K562 (cell line): ENCODE results near the gene STEAP2. TPM values are rescaled to one million over a fixed set of nuclear protein-coding genes. Genes with fewer than 3 reads are reported as not detected.

ENCODE experiments used
- ATAC-seq: fragments of 200-7000 bp; cut with Tn5 transposase; 3 replicates; pipeline ENCODE4 v1.9.1; 2020; ENCODE audit warnings: moderate library complexity
- BruUV-seq: library from RNA; stranded (reverse); fragments of 400-500 nt; replicated peaks from 2 replicates; lab custom pipeline; 2021; lab: Mats Ljungman, UMichigan
- CTCF ChIA-PET: fragments of 300-600 bp; formaldehyde crosslinking; extraction: SDS; loops from one replicate; lab custom pipeline; 2021; ENCODE audit warnings: low intra/inter-chr PET ratio; lab: Yijun Ruan, JAX
- POLR2A ChIA-PET: fragments of 300-600, 350-650 bp; sonication (Branson Sonifier 250); formaldehyde crosslinking; extraction: SDS; loops from one replicate; lab custom pipeline; 2021; ENCODE audit warnings: antibody characterized with exemption, inconsistent platforms; lab: Yijun Ruan, JAX
- DNase-seq, 4 experiments: peaks; one replicate each; pipeline versions ENCODE4 v3.0.0 to v3.0.0-alpha.2; 2011 to 2018; ENCODE audit warnings: low spot score in 3 of 4, mixed read lengths in 3 of 4; ENCODE audit errors: extremely low read depth in 1 of 4
- FAIRE-seq: peaks from 2 replicates; lab custom pipeline; 2011; peaks lifted over from hg19 to GRCh38; lab: Jason Lieb, UNC
- H2AFZ ChIP-seq: 2 replicates; pipeline ENCODE4 v1.6.0; 2011; ENCODE audit warnings: low read depth, low read length, control low read depth, inconsistent platforms
- H3K27ac ChIP-seq: fragments of 200-600 bp; 3 replicates; pipeline ENCODE4 v1.8.0; 2011; ENCODE audit warnings: low read depth, mild to moderate bottlenecking, control low read depth, inconsistent platforms, low read length, moderate library complexity, mixed read lengths; ENCODE audit errors: extremely low read depth
- H3K27me3 ChIP-seq, 2 experiments: fragments of 300-600 bp in 1 of 2; 2 replicates in 1 of 2; 3 replicates in 1 of 2; pipeline versions ENCODE4 v1.6.0 to v1.8.0; 2011; ENCODE audit warnings: inconsistent platforms in 2 of 2, low read length in 2 of 2, mild to moderate bottlenecking in 1 of 2, mixed read lengths in 1 of 2, moderate library complexity in 1 of 2; ENCODE audit not compliant: control insufficient read depth in 2 of 2, insufficient read depth in 2 of 2
- H3K36me3 ChIP-seq: fragments of 300-600 bp; 3 replicates; pipeline ENCODE4 v1.8.0; 2011; ENCODE audit warnings: mild to moderate bottlenecking, low read length, inconsistent platforms; ENCODE audit not compliant: control insufficient read depth, insufficient read depth
- H3K4me1 ChIP-seq, 2 experiments: fragments of 200-600 bp in 1 of 2; replicated peaks in 1 of 2; 2 replicates in 1 of 2; 3 replicates in 1 of 2; pipeline versions ENCODE4 v1.5.1 to v1.8.0; 2011; ENCODE audit warnings: inconsistent platforms in 2 of 2, low read length in 2 of 2, mild to moderate bottlenecking in 1 of 2, mixed read lengths in 1 of 2, moderate library complexity in 1 of 2; ENCODE audit not compliant: control insufficient read depth in 2 of 2, insufficient read depth in 2 of 2
- H3K4me2 ChIP-seq: 2 replicates; pipeline ENCODE4 v1.6.1; 2011; ENCODE audit warnings: low read length, control low read depth, inconsistent platforms, mixed read lengths; ENCODE audit not compliant: insufficient read depth
- H3K4me3 ChIP-seq: fragments of 200-600 bp; sonication (generic), shearing (Covaris generic); 2 replicates; pipeline ENCODE4 v1.5.1; 2016; ENCODE audit warnings: control low read depth, inconsistent platforms
- H3K79me2 ChIP-seq: fragments of 200-600 bp; 3 replicates; pipeline ENCODE4 v1.8.0; 2011; ENCODE audit warnings: low read length, inconsistent platforms; ENCODE audit not compliant: control insufficient read depth, insufficient read depth
- H3K9ac ChIP-seq, 2 experiments: 2 replicates each; pipeline versions ENCODE4 v1.6.0 to v1.6.1; 2011; ENCODE audit warnings: low read depth in 2 of 2, low read length in 2 of 2, control low read depth in 1 of 2, inconsistent platforms in 1 of 2, mild to moderate bottlenecking in 1 of 2, mixed read lengths in 1 of 2; ENCODE audit not compliant: insufficient read depth in 1 of 2
- H3K9me1 ChIP-seq: one replicate; pipeline ENCODE4 v1.6.0; 2011; ENCODE audit warnings: inconsistent platforms, mild to moderate bottlenecking, low read length, moderate library complexity; ENCODE audit not compliant: control insufficient read depth, insufficient read depth
- H3K9me3 ChIP-seq: replicated peaks from 2 replicates; pipeline ENCODE4 v1.5.1; 2011; ENCODE audit warnings: low read depth, low read length, inconsistent platforms; ENCODE audit not compliant: control insufficient read depth, insufficient read depth
- H4K20me1 ChIP-seq: replicated peaks from 2 replicates; pipeline ENCODE4 v1.6.1; 2011; ENCODE audit warnings: low read length, inconsistent platforms, mixed read lengths; ENCODE audit not compliant: control insufficient read depth, insufficient read depth
- CXXC5 ChIP-seq: fragments of 250-450 bp; sonication (Bioruptor Pico); IDR thresholded peaks from 2 replicates; pipeline ENCODE4 v1.8.0; 2022; ENCODE audit warnings: inconsistent platforms, mild to moderate bottlenecking, moderate library complexity
- EGR1 ChIP-seq: fragments of 450-650 bp; conservative IDR thresholded peaks from 2 replicates; pipeline ENCODE4 v1.6.1; 2017; ENCODE audit warnings: mild to moderate bottlenecking
- NFE2 ChIP-seq: IDR thresholded peaks from 2 replicates; pipeline ENCODE4 v1.6.1; 2014; ENCODE audit warnings: antibody characterized with exemption, low read depth
- PRDM10 ChIP-seq: fragments of 450-650 bp; IDR thresholded peaks from 2 replicates; pipeline ENCODE4 v1.6.1; 2018; ENCODE audit not compliant: partially characterized antibody
- SAP30 ChIP-seq: fragments of 200-600 bp; sonication (generic); IDR thresholded peaks from 2 replicates; pipeline ENCODE4 v1.6.1; 2012; ENCODE audit warnings: borderline replicate concordance, low read depth, mild to moderate bottlenecking, moderate library complexity, low read length, control low read depth, inconsistent platforms; ENCODE audit not compliant: insufficient read depth, poor library complexity, severe bottlenecking
- STAT5A ChIP-seq: IDR thresholded peaks from 2 replicates; pipeline ENCODE4 v1.6.1; 2012; ENCODE audit warnings: low read length, inconsistent platforms, borderline replicate concordance
- ZNF780A ChIP-seq: fragments of 250-450 bp; sonication (Bioruptor Pico); IDR thresholded peaks from 2 replicates; pipeline ENCODE4 v1.5.0; 2021; ENCODE audit warnings: mild to moderate bottlenecking
- WGBS: fragments of 100-300 bp; shearing (Covaris generic); methylation state at CpG from one replicate; pipeline ENCODE4 v1.1.6; 2016; ENCODE audit warnings: low coverage, mixed read lengths; ENCODE audit not compliant: insufficient coverage; ENCODE audit errors: missing lambda C conversion rate; 5-methylcytosine and 5-hydroxymethylcytosine counted together
- in situ Hi-C: fragments of 300-500 bp; cut with MboI; formaldehyde crosslinking; loops from 4 replicates; pipeline ENCODE4 v1.15.0; 2018; ENCODE audit warnings: inconsistent platforms, mixed read lengths
- intact Hi-C: fragments of 100-400 bp; cut with micrococcal nuclease; formaldehyde crosslinking; loops from 2 replicates; pipeline ENCODE4 v1.14.2; 2022
- polyA plus RNA-seq, 8 experiments: library from polyadenylated mRNA; depleted of rRNA in 4 of 8; stranded (reverse) in 5 of 8; unstranded in 3 of 8; fragments of >200 nt; fragmentation: Nextera tagmentation in 2 of 8; fragmentation: Illumina TruSeq in 1 of 8; extraction: Ambion mirVana in 2 of 8; extraction: Trizol in 1 of 8; gene quantifications; 2 replicates each; pipeline versions ENCODE4 v1.2.1 to v1.2.3, GENCODE V29; 2011 to 2014; ENCODE audit warnings: inconsistent platforms in 1 of 8, missing spikeins in 1 of 8
- total RNA-seq, 7 experiments: library from RNA; depleted of rRNA in 6 of 7; stranded (reverse); fragments of >200 nt in 6 of 7; fragmentation: Illumina TruSeq in 2 of 7; extraction: Trizol in 2 of 7; gene quantifications; 2 replicates each; pipeline versions ENCODE4 v1.2.1 to v1.2.3, GENCODE V29; 2011 to 2021; ENCODE audit warnings: low replicate concordance in 1 of 7
- TF ChIP-seq, protein P1 (sequence below): sonication (generic); formaldehyde crosslinking; IDR thresholded peaks from 2 replicates; pipeline ENCODE4 v1.8.0; 2022; ENCODE audit warnings: missing genetic modification reagents, mild to moderate bottlenecking, moderate library complexity, borderline replicate concordance

Gene STEAP2
- total and polyA plus RNA-seq, 9 of the 15 experiments (the other 6 are each of a cell fraction or from before 2014, with no cell fraction given): 0.02 to 0.03 TPM; not detected in 7

GRCh38 chr7:90175667-90176066, 35.9 kb upstream of the STEAP2 start:
- in situ Hi-C loops (no loop called here), intact Hi-C loops (no loop called here)
- POLR2A ChIA-PET: no interaction called here
- TF ChIP-seq SAP30: no peak
- no peak for TF ChIP-seq ZNF780A
- TF ChIP-seq PRDM10: no peak
- no peak for TF ChIP-seq EGR1
- no peak for TF ChIP-seq CXXC5 (CRISPR knock-in tag)
- no peak for TF ChIP-seq STAT5A
- TF ChIP-seq, protein P1, sequence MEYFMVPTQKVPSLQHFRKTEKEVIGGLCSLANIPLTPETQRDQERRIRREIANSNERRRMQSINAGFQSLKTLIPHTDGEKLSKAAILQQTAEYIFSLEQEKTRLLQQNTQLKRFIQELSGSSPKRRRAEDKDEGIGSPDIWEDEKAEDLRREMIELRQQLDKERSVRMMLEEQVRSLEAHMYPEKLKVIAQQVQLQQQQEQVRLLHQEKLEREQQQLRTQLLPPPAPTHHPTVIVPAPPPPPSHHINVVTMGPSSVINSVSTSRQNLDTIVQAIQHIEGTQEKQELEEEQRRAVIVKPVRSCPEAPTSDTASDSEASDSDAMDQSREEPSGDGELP (CRISPR knock-in tag): no peak
- TF ChIP-seq NFE2: no peak

More at GRCh38 chr7:90175667-90176066, 35.9 kb upstream of the STEAP2 start:
- ATAC-seq (no peak), DNase-seq (no peak), FAIRE-seq (no peak)
- no TSS peak for BruUV-seq
- CTCF ChIA-PET: no interaction called here
- no peaks in the 10 kb centered on the region for H4K20me1 ChIP-seq
- H3K27me3 ChIP-seq: no peaks in the 10 kb centered on the region
- H2AFZ ChIP-seq: no peak overlapping the region
- no peaks in the 10 kb centered on the region for H3K4me1 ChIP-seq
- H3K9ac ChIP-seq: no peak overlapping the region
- H3K4me2 ChIP-seq: no peak overlapping the region
- no peak overlapping the region for H3K27ac ChIP-seq
- no peak overlapping the region for H3K4me3 ChIP-seq
- H3K9me3 ChIP-seq: no peaks in the 10 kb centered on the region
- WGBS: 6% methylated on average over 4 of the region's 4 CpGs
- H3K9me1 ChIP-seq: no peaks in the 10 kb centered on the region
- no peaks in the 10 kb centered on the region for H3K36me3 ChIP-seq
- no peaks in the 10 kb centered on the region for H3K79me2 ChIP-seq
